HG02973 (cell line): ENCODE data around the gene CDYL2.

Source experiments
- ATAC-seq: cut with Tn5 transposase; IDR thresholded peaks from one replicate; pipeline ENCODE4 v1.9.1; 2021; ENCODE audit warnings: moderate library complexity; ENCODE audit not compliant: unreplicated experiment

The CDYL2 gene

DNA sequence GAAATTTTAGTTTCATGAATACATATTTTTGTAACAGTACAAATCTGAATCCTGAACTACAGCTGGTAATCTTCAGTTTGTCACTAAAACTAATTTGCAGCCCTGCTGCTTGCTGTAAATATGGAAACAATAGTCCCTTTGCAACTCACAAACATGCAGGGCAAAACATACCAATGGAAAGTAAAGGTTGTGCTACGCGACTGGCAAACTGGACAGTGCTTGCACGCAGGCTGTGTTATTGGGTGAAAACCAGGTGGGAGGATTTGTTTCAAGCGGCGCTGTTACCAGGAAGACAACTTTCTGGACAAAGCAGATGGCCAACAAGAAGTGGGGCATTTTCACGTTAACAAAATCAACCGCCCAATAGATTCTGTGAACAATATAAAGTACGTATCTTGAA is 93.5 kb downstream of the CDYL2 start:
- ATAC-seq, result no peak

DNA sequence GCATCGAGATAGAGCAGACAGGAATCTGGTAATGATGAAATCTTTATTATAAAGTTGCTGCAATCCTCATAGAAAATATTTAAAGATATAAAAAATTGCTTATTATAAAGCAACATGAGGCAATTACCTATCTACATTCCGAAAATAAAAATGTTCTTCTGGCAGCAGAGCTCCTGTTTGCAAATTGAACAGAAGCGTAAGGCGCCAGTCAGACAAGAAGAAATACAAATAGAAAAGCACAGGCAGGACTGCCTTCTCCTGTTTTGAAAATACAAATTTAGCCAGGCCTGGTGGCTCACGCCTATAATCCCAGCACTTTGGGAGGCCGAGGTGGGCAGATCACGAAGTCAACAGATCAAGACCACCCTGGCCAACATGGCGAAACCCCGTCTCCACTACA is 95.6 kb downstream of the CDYL2 start:
- no peak for ATAC-seq

DNA sequence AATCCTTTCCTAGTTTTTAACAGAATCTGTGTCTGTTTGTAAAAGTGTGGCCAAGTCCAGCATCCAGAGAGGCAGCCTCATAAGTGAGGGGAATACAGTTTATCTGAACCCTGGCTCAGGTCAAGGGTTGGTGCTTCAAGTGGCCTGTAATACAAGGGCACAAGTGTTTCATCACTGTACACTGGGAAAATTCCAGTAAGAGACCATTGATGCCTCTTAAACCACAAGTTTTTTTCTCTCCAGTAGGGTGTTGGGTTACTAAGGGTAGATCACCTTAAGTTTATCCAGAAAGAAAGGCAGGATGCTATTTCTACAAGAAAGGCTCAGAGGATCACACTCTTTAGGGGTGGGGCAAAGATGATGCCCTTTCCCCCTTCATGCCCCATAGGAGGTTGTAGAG is 96.7 kb downstream of the CDYL2 start:
- no peak for ATAC-seq

DNA sequence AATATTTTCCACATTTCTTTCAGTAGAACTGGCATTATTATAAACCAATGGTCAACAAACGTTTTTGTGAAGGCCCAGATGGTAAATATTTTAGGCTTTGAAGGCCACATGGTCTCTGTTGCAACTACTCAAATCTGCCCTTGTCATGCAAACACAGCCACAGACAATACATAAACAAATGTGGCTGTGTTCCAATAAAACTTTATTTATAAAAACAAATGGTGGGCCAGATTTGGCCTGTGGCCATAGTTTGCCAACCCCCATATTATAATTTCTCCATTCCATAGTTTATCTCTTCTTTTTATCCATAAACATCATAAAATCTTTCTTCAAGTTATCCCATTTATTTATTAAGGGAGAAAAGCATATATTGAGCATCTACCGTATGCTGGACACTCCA is 98.8 kb downstream of the CDYL2 start:
- ATAC-seq, result no peak

DNA sequence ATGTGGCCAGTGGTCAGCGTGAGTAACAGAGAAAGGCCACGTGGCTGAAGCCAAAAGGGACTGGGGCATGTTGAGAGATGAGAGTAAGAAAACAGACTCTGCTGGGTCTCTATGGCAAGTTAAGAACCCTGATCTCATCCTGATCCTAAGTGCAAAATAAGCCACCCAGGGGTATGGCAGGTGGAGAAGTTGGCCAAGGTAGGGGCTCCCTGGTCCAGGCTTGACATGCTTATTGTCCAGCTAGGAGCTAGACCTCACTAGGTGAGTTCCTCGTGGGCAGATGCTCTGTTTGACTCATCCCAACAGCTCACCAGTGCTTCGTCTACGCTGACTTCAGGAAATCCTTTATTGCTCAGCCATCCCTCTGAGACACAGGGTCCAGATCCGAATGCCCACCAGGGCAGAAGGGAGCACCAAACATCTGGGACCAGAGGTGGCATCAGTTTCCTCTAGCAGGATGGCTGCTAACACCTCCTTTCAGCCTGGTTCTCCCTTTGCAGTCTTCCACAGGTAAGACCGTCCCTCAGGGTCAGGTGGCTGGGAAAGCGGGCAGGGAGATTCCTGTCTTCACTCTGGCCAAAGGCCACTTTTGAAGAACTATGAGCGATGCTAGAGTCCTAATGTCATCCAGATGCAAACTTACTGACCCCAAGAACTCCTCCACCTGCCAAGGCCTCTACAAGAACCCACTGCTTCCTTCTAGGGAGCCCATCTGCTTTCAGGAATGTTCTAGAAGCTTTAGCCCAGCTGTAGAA is 99.5 kb downstream of the CDYL2 start:
- no peak for ATAC-seq

DNA sequence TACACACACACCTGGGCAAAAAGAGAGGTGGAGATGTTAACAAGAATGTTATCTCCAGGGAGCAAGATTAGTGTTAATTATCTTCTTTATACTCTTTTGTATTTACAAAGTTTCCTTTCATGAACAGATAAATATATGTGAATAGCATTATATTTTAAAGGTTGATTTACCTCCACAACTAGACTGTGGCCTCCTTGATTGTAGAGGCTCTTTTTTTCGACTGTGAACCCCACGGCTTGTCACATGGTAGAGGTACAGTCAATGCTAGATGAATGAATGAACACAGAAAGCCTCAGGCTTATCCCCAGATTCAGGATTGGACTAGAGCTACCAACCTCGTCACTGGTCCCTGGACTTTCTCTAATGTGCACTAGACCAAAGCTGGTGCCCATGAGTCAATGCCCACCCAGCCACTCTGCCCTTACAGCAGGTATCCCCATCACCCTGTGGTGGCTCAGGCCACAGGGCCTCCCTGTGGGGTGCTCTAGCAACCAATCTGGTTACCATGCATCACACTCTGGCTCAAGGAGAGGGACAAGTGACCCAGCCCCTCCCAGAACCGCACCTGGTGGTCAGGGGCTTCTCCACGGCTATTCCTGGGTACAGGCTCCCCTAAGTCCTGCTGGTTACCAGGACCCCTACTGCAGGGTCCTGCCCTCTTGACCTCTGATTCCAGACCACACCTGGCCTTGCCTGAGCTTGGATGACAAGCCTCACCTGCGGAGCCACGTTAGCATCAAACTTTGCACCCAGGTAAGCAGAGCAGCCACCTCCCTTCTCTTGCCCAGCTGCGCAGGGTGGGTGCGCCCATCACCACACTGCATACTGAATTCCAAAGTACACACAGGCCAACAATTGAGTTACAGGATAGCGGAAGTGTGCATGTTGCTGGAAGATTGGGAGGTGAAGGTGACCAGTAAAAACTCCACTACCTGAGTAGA is 101.0 kb downstream of the CDYL2 start:
- ATAC-seq, result no peak

DNA sequence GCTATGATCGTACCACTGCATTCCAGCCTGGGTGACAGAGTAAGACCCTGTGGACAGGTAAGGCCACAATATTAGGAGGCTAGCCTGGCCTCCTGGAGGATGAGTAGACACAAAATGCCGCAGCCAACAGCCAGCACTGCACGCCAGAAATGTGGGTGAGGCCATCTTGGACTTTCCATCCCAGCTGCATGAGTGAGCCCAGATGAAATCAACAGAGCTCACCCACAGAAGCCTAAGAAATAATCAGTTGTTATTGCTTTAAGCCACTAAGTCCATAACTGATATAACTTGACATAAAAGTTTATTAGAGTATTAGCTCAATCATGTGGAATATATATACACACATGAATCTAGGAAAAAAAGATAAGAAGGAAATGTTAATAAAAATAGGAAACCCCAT is 101.7 kb downstream of the CDYL2 start:
- no peak for ATAC-seq

DNA sequence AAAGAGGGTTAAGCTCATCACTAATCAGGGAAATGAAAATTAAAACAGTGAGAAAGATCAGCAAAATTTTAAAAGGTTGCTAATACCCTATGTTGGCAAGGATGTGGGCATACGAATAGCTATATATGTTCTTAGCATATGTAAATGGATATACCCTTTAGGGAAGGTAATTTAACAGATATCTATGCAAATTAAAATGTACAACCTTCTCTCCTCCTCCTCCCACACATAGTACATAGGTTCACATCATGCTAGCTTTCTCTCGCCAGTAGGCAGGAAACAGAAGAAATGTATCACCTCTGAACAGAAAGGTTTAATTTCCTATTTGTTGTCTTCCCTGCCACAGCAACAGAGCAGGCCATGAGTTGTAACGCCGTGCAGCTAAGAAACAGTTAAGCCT is 103.8 kb downstream of the CDYL2 start:
- no peak for ATAC-seq

DNA sequence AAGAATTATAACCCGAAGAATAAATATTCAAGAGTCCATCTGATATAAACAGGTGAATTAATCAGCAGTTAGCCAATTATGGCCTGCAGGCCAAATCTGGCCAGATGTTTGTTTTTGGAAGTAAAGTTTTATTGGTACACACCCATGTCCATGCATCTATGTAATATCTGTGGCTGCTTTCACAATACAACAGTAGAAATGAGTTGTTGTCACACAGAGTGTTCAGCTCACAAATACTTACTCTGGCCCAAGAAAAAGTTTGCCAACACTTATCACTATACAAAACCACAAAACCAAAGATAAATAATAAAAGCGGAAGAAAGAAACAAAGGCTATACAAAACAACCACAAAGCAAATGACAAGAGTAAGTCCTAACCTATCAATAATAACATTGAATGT is 109.4 kb downstream of the CDYL2 start:
- no peak for ATAC-seq

DNA sequence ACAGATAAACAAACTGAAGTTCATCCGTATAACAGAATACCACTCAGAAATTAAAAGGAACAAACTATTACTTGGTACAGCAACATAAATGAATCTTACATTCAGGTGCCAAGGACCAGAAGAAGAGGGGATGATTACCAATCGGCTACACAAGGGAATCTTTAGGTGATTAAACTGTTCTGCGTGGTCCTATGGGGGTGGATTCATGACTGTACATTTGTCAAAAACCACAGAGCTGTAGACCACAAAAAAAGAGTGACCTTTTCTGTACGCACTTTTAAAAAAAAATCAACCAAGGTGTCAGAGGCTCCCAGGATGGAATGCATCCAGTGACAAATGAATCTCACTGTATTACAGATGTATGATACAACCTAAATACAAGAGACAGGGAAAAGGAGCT is 110.8 kb downstream of the CDYL2 start:
- no peak for ATAC-seq

DNA sequence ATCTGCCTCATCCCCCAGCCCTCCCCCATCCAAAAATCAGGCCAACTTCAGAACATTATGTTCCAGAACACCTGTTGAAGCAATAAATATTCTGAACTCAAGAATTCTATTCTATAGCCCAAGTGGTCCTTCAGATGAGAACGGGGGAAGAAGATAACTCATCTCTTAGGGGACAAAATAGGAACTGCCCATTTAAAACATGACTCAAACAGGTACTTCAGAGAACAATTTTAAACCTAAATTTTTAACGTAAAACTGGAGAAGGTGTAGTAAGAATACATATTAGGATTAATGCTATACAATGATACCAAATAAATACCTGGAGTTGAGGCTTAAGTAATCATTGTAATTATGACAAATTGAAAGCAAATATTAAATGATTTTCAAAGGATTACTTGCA is 112.1 kb downstream of the CDYL2 start:
- ATAC-seq, result no peak

DNA sequence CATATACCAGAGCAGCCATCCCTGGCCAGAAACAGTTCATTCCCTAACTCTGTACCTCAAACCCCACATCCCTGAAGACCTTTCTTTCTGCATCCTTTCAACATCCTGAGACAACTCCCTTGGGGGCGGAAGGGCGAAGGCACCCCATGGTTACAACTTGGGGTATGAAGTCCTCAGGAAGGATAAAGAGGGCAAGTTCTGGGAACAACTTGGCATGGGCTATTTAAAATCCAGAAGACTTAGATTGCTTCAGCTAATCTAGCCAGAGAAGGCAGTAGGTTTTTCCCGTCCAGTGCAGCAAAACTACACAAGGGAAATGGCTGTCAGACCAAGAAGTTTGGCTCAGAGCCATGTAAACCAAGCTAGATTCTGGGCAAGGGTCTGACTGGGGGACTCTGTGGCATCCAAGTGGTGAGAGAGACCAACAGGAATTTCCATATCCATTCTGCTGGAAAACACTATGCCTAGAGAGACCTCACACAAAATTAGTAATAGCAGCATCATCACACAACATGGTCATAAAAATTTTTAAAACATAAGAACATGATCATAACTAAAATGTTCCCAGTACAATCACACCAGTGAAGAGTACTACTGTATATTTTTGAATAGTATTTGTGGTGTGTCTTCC is 113.2 kb downstream of the CDYL2 start:
- ATAC-seq, result no peak

DNA sequence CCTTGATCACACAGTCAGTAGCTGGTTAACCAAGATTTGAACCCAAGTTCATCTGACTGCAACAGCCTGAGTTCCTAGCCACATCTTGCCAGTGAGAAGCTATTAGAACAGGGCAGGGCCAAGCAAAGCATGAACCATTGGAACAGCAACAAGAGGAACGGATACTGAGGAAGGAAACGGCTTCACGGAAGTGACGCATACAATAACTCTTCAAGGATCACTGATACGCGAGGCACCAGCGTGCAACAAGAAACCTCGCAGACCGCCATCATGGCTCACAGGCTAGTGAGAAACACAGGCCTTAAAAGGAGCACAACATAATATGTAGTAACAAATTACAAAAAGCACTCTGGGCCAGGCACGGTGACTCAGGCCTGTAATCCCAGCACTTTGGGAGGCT is 114.9 kb downstream of the CDYL2 start:
- no peak for ATAC-seq

DNA sequence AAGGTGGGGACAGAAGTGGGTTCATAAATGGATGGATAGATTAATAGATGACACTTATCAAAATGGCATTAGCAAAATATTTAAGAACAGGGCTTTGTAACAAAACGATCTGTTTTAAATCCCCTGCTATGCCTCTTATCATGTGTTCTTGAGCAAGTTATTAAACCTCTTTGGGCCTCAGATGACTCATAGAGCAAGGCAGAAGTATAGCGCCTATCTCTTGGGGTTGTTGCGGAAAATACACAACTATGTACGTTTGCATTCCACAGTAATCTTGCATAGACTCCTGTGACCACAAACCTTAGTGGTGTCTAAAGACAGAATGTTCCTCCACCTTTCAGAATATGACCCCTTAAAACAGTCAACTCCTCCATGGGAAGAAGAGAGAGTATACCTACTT is 116.8 kb downstream of the CDYL2 start:
- ATAC-seq, result no peak

DNA sequence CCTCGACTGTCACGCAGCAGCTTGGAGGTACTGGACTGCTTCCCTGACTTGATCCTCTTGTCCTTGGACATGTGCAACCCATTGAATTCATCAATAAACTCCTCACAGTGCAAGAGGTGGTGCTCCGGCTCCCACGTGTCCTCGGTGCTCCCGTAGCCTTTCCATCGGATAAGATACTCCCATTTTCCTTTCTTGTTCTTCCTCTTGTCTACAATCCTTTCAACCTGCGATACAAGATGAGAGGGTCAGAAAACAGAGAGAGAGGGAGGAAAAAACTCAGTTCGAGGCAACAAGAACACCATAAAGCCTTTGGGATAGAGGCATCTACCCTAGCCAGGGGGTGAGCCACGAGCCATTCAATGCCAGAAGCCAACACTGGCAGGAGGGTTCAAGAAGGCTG is 119.5 kb downstream of the CDYL2 start:
- ATAC-seq, result no peak

DNA sequence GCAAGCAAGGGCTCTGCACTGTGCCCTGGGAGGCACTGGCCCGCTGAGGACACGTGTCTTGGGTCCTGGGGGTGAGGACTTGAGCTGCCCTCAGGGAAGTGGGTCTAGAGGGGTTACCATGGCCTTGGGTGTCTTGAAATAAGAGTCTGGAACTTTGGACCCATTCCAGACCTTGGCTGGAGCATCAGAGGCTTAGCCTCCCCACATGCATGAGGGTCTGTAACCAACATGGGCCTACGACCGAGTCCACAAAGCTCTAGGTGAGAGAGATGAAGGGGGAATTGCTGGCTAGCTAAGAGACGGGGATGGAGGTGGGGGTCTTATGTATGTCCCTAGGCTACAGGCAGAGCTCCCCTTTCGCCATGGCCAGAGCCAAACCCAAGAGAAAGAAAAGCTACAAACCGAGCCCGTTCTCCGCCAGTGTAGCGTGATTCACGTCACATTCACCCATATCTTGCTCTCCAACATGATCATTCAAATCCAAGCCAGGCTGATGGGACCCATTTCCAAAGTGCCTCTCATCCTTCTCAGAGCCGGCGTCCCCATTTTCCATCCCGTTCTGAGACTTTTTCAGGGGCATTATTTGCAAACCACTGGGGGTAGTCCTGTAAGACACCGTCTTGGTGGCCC is 120.1 kb downstream of the CDYL2 start:
- ATAC-seq, result no peak

DNA sequence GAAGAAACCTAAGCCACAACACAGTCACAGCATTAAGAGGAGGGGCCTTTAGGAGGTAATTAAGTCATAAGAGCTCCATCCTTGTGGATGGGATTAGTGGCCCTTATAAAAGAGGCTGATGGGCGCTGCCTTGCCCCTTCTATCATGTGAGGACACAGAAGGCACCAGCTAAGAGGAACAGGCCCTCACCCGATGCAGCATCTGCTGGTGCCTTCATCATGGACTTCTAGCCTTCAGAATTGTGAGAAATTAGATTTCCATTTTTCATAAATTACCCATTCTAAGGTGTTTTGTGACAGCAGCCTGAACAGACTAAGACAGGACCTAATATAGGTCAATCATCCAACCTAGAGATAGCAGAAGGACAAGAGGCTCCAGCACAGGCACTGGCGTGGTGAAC is 120.8 kb downstream of the CDYL2 start:
- ATAC-seq, result no peak

DNA sequence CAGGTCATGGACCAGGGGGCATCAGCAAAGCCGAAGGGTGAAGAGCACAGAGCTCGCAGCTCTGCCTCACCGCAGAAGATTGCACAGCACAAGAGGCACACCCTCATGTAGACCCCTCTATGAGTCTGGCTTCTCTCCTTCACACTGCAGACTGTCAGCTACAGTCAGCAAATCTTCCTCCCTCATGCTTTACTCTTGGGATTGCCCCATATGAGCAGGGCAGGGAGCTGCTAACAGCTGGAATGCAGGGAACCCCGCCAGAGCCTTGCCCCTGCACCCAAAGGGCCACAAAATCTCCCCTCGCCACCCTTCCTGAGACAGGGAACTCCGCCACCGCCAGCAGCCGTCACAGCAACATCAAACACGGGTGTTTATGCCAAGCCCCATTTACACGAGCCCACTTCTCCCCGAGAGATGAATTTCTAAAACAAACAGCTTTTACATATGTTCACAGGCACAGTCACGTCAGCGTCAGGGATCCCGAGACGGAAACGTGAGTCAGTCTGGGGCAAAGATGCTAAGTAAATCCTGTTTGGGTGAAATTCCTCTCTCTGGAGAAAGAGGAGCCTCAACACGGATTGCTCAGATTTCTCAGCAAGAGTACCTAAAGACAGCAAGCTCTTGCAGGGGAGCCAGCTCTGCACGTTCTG is 121.9 kb downstream of the CDYL2 start:
- ATAC-seq, result no peak

DNA sequence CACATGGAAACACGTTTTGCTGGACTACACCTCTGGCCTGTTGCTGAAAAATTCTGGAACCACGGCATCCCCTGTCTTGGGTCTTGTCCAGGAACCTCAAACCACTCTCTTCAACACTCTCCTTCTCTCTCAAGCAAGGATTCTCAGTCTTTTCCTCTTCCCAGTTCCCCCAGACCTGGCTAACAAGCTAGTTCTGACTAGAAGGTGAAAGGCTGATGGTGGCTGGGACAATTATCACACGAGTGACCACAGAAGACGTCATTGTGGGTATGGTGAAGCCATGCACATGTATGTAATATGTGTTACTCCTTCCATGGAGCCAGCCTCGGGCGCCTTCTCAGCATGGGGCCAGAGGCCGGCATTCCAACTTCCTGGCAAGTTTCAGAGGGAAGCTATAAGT is 123.0 kb downstream of the CDYL2 start:
- no peak for ATAC-seq

DNA sequence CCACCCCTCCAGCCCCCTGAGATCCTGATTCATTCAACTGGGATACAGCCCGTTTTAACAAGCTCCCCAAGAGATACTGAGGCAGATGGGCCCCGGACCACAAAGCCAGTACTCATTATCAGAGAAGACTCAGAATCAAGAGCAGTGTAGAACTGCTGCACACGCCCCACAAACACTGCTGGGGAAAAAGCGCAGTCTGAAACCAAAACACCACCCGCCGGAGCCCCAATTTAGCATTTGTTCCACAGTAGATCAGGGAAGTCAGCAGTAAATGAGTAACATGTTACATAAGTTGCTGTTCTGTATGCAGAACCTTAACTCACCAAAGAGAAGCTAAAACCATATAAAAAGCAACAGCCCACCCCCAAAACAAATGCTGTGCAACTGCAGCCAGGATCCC is 123.6 kb downstream of the CDYL2 start:
- no peak for ATAC-seq

DNA sequence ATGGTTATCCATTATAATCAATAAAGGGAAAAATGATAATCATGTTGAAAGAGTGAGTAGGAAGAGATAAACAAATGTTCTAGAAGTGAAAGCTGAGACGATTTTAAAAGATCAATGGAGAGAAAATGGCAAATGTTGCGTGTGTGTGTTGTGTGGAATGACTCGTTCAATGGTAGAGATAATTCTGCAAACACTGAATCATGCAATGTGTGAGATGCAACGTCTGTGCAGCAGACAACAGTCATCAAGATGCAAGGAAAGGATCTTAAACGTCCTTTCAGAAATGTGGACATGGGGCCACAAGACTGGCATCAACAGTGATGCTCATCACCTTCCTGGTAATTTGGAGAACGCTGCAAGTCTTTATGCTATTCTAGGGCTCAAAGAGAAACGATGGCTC is 124.4 kb downstream of the CDYL2 start:
- no peak for ATAC-seq
